ENCODE data around the gene RPS2. TPM values are rescaled to one million over a fixed set of nuclear protein-coding genes. Genes with fewer than 3 reads are reported as not detected.

The RPS2 gene
- total and polyA plus RNA-seq, 2 donors (not counting 1 experiment from before 2014, with no cell fraction given): 3,261 to 6,138 TPM

DNA sequence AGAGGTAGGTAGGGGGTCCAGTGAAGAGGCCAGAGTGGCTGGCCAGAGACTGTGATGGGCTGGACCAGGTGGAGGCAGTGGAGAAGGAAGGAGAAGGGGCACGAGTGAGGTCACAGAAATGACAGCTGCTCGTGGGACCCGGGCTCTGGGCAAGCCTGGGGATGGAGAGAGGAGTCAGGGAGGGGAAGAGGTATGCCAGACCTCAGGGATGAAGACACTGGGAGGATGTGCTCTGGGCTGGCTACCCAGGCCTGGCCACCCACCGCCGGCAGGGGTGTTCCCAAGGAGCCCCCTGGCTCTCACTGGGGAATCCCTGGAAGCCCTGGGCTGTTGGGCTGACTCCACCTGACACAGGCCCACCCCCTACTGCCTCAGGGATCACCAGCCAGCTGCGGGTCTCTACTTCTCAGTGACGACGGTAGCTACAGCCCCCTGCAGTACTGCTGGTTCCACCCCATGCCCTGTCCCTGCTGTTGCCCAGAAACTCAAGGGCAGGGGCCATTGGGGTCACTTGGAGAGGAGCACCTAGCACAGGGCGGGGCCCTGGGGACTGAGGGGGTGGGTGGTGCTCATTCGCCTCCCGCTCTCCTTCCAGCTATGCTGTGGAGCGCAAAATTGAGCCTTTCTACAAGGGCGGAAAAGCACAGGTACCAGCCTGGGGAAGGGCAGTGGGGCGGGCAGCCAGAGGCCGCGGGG lies 9.0 kb upstream of the RPS2 start:
- H3K4me1 Mint-ChIP-seq: peaks cover 21% of the 10 kb centered on the region
- TF ChIP-seq CTCF (IDR thresholded peaks at IDR 0.05) (no peak), EZH2 (IDR thresholded peaks at IDR 0.05; ENCODE audit: borderline replicate concordance, insufficient read depth, low read depth, low read length, poor library complexity, severe bottlenecking) (no peak)
- POLR2A ChIA-PET: interaction anchor here (1.1 kb wide), 1 partner anchor 9 kb away, joined by 4 read pairs; the partner anchor contains the start of gene RPS2
- no peak overlapping the region for H3K4me2 ChIP-seq (replicated peaks; ENCODE audit: low read depth, low read length, poor library complexity, severe bottlenecking)
- H3K27ac Mint-ChIP-seq: no peak overlapping the region
- H3K27ac ChIP-seq (ENCODE audit: low read length in 2 of 2): no peak overlapping the region
- CTCF ChIA-PET: interaction anchor here (1.4 kb wide), 1 partner anchor 11 kb away, joined by 4 read pairs; the partner anchor contains the start of gene GFER
- no peaks in the 10 kb centered on the region for H3K27me3 Mint-ChIP-seq
- no peaks in the 10 kb centered on the region for H3K9me3 Mint-ChIP-seq (ENCODE audit: insufficient read depth)
- peak overlapping the region; percentile 47 for H3K4me3 Mint-ChIP-seq
- H3K9ac ChIP-seq (ENCODE audit: low read length): no peak overlapping the region
- WGBS (ENCODE audit: insufficient coverage): 97% methylated on average over 13 of the region's 16 CpGs
- intact Hi-C loops (cut with micrococcal nuclease): loop anchor here (5.0 kb wide), 1 partner anchor 266 kb away; the partner anchor contains the start of gene MAPK8IP3
- peaks cover 9 to 19% of the 10 kb centered on the region in 2 donors for H3K4me1 ChIP-seq (ENCODE audit: control insufficient read depth in 2 of 2, insufficient read depth in 2 of 2, low read length in 2 of 2)
- peaks cover 0 to 41% of the 10 kb centered on the region in 2 experiments for H3K36me3 ChIP-seq (replicated peaks in 1 of 2; ENCODE audit: control extremely low read depth in 1 of 2, control insufficient read depth in 1 of 2, extremely low read depth in 1 of 2, insufficient read depth in 2 of 2, low read length in 1 of 2)
- no peak overlapping the region for H2AFZ ChIP-seq (ENCODE audit: insufficient read depth, low read depth, low read length, poor library complexity, severe bottlenecking)
- H3K27me3 ChIP-seq (replicated peaks in 1 of 4; ENCODE audit: control extremely low read depth in 1 of 4, control insufficient read depth in 3 of 4, insufficient read depth in 4 of 4, low read length in 3 of 4): peaks cover 0 to 25% (median 1%) of the 10 kb centered on the region in 4 experiments
- H3K9me3 ChIP-seq (ENCODE audit: control extremely low read depth in 1 of 3, control insufficient read depth in 2 of 3, insufficient read depth in 1 of 3, low read length in 2 of 3): peaks cover 0 to 3% (median 0%) of the 10 kb centered on the region in 3 donors
- ATAC-seq (ENCODE audit: low read depth) (no peak), DNase-seq (no peak)
- peaks cover 40% of the 10 kb centered on the region for H3K79me2 ChIP-seq (ENCODE audit: control insufficient read depth, insufficient read depth, low read length)
- peaks cover 48% of the 10 kb centered on the region for H4K20me1 ChIP-seq (ENCODE audit: control insufficient read depth, insufficient read depth, low read length, poor library complexity, severe bottlenecking)
- no peak overlapping the region for H3K4me3 ChIP-seq (ENCODE audit: control extremely low read depth in 1 of 5, extremely low read depth in 1 of 5, insufficient read depth in 1 of 5, low read depth in 2 of 5, low read length in 4 of 5)

- intact Hi-C loops (cut with micrococcal nuclease): loop anchor here (1.0 to 5.0 kb wide), 3 partner anchors 8 to 265 kb away; partner anchors contain the start of genes MAPK8IP3 and RPS2
- Mint-ChIP-seq H3K4me3 (peak overlapping the region; percentile 96), H3K27ac (peak overlapping the region; percentile 15), H3K27me3 (no peaks in the 10 kb centered on the region), H3K4me1 (peaks cover 21% of the 10 kb centered on the region), H3K9me3 (ENCODE audit: insufficient read depth) (no peaks in the 10 kb centered on the region)
- ATAC-seq (ENCODE audit: low read depth) (no peak), DNase-seq (no peak)
- Histone ChIP-seq H3K27me3 (replicated peaks in 1 of 4; ENCODE audit: control extremely low read depth in 1 of 4, control insufficient read depth in 3 of 4, insufficient read depth in 4 of 4, low read length in 3 of 4) (peaks cover 0 to 14% (median 1%) of the 10 kb centered on the region in 4 experiments), H4K20me1 (ENCODE audit: control insufficient read depth, insufficient read depth, low read length, poor library complexity, severe bottlenecking) (peaks cover 48% of the 10 kb centered on the region), H3K4me1 (ENCODE audit: control insufficient read depth in 2 of 2, insufficient read depth in 2 of 2, low read length in 2 of 2) (peaks cover 9 to 19% of the 10 kb centered on the region in 2 donors), H3K79me2 (ENCODE audit: control insufficient read depth, insufficient read depth, low read length) (peaks cover 40% of the 10 kb centered on the region), H3K9ac (ENCODE audit: low read length) (peak overlapping the region; percentile 84), H3K27ac (ENCODE audit: low read length in 2 of 2) (peak overlapping the region; percentile 49 to 85), H3K4me2 (replicated peaks; ENCODE audit: low read depth, low read length, poor library complexity, severe bottlenecking) (peak overlapping the region; percentile 97), H3K9me3 (ENCODE audit: control extremely low read depth in 1 of 3, control insufficient read depth in 2 of 3, insufficient read depth in 1 of 3, low read length in 2 of 3) (peaks cover 0 to 3% (median 0%) of the 10 kb centered on the region in 3 donors), H3K36me3 (replicated peaks in 1 of 2; ENCODE audit: control extremely low read depth in 1 of 2, control insufficient read depth in 1 of 2, extremely low read depth in 1 of 2, insufficient read depth in 2 of 2, low read length in 1 of 2) (peaks cover 0 to 31% of the 10 kb centered on the region in 2 experiments), H3K4me3 (ENCODE audit: control extremely low read depth in 1 of 5, extremely low read depth in 1 of 5, insufficient read depth in 1 of 5, low read depth in 2 of 5, low read length in 4 of 5) (peak overlapping the region; percentile 86 to 91 (median 87)), H2AFZ (ENCODE audit: insufficient read depth, low read depth, low read length, poor library complexity, severe bottlenecking) (peak overlapping the region; percentile 93)
- CTCF ChIA-PET: no interaction called here
- POLR2A ChIA-PET: interaction anchor here (1.1 to 1.8 kb wide), 5 partner anchors 12 to 183 kb away, joined by 4 to 15 read pairs (median 5); partner anchors contain the start of genes FAHD1, GFER, HAGH and NDUFB10
- WGBS (ENCODE audit: insufficient coverage): 3% methylated on average over 22 of the region's 22 CpGs
- TF ChIP-seq CTCF (IDR thresholded peaks at IDR 0.05) (no peak), EZH2 (IDR thresholded peaks at IDR 0.05; ENCODE audit: borderline replicate concordance, insufficient read depth, low read depth, low read length, poor library complexity, severe bottlenecking) (no peak)
Measured at GRCh38 chr16:1972490-1972877, 7.9 kb upstream of the RPS2 start.
